HCEC 1CT (cell line): ENCODE measurements around the gene HPCAL1.
"Not testable (repeated sequence)": the region's sequence is repeated elsewhere in the genome, so short reads cannot be mapped to it uniquely, and the experiment has no call there.

Experiments used
- DNase-seq: peaks from one replicate; pipeline ENCODE4 v3.0.0-alpha.2; 2017

Gene HPCAL1

DNA sequence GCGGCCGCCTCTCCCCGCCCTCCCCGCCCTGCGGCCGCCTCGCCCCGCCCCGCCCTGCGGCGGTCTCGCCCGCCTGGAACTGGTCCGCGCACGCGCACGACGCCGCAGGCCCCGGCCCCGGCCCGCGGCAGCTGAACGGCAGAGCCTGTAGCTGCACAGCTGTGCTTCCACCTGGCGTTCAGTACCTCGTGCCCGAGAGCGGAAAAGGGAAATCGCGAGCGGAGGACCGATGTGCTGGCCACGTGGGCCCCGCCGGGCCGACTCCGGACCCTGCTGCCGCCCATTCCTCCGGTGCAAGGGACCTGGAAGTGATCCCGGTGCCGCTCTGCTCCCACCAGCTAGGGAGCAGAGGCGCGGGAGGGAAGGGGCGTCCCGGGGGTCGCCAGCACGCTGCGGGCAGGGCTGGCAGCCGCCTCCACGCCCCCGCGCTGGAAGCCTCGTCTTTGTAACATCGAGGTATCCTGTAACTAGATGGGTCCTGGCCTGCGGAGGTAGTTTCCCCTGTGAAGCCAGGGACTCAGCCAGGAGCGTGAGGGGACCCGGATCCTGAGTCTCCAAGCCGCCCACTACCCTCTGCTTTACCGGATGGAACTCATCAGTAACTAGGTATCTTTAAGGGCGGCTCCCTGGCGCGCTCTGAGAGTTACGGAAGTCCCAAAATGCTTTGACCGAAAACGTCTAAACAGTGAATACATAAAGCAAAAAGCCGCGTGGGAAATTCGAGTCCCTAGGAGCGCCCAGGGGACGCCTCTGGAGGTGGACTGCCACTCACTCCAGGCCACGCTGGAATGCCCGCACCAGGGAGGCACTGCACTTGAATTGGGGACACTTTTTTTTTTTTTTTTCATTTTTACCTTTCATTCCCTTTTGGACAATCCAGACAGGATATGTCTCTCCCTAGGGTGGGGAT lies 146.1 kb downstream of the HPCAL1 start:
- peak; percentile 89 for DNase-seq

- no peak for DNase-seq
Measured at GRCh38 chr2:10449486-10449831, 146.8 kb downstream of the HPCAL1 start.

DNA sequence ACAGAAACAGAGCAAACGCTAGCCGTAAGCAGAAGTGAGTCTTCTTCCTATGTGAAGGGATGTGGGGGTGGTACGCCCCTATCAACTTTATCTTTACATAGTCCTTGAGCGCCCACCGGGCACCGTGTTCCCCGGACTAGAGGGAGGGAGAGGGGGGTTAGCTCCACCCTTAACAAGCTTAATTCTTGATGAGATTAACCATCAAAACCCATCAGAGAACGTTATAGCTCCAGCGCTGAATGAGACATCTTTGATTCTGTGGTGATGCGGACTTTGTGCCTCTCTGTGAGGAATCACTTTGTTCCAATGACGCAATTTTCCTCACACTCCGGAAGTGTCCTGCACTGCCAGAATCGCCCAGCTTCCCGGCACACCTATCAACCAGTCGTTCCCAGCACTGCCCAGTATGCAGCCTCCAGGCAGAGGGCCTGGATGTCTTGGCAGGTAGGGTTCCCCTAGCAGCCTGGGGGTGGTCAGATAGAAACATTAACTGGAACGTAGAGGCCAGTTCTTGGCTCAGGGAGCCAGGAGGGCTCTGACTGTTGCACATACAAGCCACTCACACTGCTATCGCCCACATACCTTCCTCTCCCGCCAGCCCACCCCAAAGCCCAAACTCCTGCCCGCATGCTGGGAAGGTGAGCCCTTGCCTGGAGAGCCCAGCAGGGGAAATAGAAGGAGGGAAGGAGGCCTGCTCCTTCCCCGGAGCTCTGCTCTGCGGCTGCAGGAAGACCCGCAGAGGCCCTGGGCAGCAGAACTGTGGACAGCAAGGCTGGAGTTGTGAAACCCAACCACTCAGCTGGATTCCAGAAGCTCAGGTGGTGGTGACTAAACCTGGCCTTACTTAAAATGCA lies 147.4 kb downstream of the HPCAL1 start:
- no peak for DNase-seq

GRCh38 chr2:10451819-10452218 lies 149.1 kb downstream of the HPCAL1 start:
- no peak for DNase-seq

DNA sequence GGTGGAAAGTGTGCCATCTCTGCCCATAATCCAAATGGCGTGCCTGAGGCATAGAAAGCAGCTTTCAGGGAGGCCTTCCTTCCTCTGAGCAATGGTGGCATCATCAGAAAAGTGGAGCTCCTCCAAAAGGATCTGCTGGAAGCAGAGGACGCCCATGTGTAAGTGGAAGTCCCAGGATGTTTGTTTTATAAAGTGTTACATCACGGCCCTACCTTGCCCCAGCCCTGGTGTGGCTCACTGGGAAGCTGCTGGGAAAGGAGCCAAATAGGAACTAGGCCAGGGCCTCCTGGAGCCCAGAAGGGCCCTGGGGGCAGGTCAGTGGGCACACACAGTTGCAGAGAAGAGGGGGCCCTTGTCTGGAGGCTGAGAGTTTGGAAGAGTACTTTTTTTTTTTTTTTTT lies 149.6 kb downstream of the HPCAL1 start:
- peak; percentile 92 for DNase-seq

DNA sequence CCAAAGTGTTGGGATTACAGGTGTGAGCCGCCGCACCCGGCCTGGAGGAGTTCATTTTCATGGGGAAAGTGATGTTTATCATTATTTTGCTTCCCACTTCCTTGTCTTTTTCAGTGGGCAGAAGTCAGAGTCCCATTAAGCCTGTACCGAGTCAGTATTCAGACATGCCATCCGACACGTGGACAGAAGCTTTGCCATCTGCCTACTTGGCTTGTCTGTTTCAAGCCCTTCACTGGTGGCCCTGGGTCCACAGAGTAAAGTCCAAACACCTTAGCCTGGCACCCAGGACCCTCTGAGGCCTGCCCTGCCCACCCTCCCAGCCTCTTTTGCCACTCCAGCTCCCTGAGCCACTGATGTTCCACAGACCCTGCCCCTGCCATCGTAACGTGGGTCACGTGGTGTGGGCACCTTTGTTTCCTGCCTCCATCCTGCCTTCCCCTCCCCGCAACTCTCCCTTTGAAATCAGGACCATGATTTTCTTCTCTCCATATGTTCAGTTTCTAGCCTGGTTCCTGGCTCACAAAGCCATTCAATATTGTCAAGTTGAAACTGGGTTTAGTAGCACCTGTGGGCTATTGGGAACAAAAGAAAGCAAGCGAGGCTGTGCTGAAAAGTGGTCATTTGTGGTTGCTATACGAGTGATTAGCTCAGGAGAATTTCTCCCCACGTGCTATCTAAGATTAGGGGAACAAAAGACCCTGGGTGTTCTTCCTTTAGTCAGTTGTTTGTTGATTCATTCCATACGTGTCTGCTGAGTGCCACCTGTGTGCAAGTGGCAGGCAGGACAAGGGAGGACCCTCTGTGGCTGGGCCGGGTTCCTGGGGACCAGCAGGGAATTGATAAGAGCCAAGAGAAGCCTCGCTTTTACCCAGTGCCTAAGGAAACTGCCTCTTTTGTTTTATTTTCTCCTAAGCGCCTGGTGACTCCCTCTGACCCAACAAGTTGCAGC lies 150.5 kb downstream of the HPCAL1 start:
- no peak for DNase-seq

GRCh38 chr2:10453905-10454298 lies 151.2 kb downstream of the HPCAL1 start:
- DNase-seq, result no peak

- DNase-seq, result no peak
Measured at GRCh38 chr2:10454505-10454904, 151.8 kb downstream of the HPCAL1 start.

- not testable (repeated sequence) for DNase-seq
Measured at GRCh38 chr2:10457195-10457594, 154.5 kb downstream of the HPCAL1 start.

DNA sequence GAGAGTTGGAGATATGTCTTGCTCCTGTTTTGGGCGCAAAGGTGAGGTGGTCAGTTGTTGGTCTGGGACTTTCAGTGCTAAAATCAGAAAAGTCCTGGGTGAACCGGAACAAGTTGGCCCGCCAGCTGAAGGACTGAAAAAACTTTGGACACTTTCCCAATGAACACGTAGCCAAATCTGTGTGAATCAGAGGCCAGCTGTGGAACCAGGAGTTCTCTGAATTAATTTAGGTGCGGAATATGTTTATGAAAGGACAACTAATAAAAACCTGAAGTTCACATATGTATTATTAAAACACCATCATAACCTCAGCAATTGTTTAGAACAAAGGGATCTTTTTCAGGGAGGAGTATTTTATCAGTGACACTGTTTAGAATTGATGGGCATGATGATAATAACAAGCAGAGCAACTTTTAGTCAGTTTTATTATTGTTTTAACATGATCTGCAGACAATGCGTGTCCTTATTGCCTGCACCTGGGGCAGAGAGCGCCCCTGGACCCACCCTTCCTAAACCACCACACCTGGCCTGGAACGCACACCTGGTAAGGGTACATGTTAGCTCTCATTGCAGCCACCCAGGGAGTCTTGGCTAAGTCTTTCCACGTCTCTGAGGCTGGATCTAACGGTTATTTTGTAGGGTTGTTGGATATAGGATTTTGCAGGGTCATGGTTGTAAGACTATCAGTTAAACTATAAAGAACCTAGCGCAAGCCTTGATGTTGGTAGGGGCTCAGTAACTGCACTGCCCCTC lies 155.3 kb downstream of the HPCAL1 start:
- DNase-seq, result peak; percentile 66

- no peak for DNase-seq
Measured at GRCh38 chr2:10460366-10460796, 157.7 kb downstream of the HPCAL1 start.

- no peak for DNase-seq
Measured at GRCh38 chr2:10462178-10463083, 159.7 kb downstream of the HPCAL1 start.

- DNase-seq, result no peak
Measured at GRCh38 chr2:10465910-10466309, 163.2 kb downstream of the HPCAL1 start.

GRCh38 chr2:10466801-10467200 lies 164.1 kb downstream of the HPCAL1 start:
- no peak for DNase-seq

GRCh38 chr2:10467401-10467800 lies 164.7 kb downstream of the HPCAL1 start:
- DNase-seq, result no peak

- DNase-seq, result no peak
Measured at GRCh38 chr2:10469301-10469700, 166.6 kb downstream of the HPCAL1 start.

- no peak for DNase-seq
Measured at GRCh38 chr2:10469955-10470608, 167.4 kb downstream of the HPCAL1 start.

GRCh38 chr2:10471046-10471571 lies 168.4 kb downstream of the HPCAL1 start:
- no peak for DNase-seq

GRCh38 chr2:10471955-10472354 lies 169.3 kb downstream of the HPCAL1 start:
- DNase-seq, result no peak
